ENCODE measurements around the gene NRN1L.

- TF ChIP-seq CTCF (IDR thresholded peaks at IDR 0.05): no peak
- TF ChIP-seq POLR2AphosphoS5 (IDR thresholded peaks at IDR 0.05): no peak
These were observed 50.4 kb downstream of the NRN1L start for GRCh38 chr16:67935101-67935401.
